ENCODE data around the gene CD53.

DNA sequence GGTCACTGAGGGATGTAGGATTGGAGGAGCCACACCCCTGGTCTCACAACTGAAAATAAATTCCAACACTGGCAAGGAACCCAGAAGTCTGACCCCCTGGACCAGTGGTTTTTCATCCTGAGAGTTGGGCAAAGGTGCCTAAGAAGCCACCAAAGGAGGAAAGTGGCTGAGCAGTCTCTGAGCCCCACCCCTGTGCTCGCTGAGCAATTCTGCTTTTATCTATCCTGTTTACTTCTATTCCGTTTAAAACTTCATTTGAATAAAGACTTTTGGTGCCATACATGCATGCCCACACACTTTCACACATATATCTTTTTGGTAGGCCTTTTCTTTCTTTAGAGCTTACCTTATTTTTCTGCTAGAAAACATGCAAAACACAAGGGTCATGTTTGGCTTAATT is 13.9 kb upstream of the CD53 start:
- TF ChIP-seq, protein P1, sequence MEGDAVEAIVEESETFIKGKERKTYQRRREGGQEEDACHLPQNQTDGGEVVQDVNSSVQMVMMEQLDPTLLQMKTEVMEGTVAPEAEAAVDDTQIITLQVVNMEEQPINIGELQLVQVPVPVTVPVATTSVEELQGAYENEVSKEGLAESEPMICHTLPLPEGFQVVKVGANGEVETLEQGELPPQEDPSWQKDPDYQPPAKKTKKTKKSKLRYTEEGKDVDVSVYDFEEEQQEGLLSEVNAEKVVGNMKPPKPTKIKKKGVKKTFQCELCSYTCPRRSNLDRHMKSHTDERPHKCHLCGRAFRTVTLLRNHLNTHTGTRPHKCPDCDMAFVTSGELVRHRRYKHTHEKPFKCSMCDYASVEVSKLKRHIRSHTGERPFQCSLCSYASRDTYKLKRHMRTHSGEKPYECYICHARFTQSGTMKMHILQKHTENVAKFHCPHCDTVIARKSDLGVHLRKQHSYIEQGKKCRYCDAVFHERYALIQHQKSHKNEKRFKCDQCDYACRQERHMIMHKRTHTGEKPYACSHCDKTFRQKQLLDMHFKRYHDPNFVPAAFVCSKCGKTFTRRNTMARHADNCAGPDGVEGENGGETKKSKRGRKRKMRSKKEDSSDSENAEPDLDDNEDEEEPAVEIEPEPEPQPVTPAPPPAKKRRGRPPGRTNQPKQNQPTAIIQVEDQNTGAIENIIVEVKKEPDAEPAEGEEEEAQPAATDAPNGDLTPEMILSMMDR (conservative IDR thresholded peaks at IDR 0.05; ENCODE audit: low read depth, low read length), result no peak
- TF ChIP-seq EZH2 (IDR thresholded peaks at IDR 0.05; ENCODE audit: low read length, unreplicated experiment), result no peak

Data from PC-3 (cell line).